HepG2 (cell line): Measurements from ENCODE around the gene RNF150.

Experiments
- ADNP ChIP-seq: sonication (generic); formaldehyde crosslinking; IDR thresholded peaks from 2 replicates; pipeline ENCODE4 v1.4.0; 2020; ENCODE audit warnings: missing genetic modification reagents
- CHD2 ChIP-seq: IDR thresholded peaks from 2 replicates; pipeline ENCODE4 v1.6.1; 2011; ENCODE audit warnings: low read depth, low read length, improper control_type of control experiment
- CREM ChIP-seq, 2 experiments: sonication (generic) in 1 of 2; formaldehyde crosslinking in 1 of 2; IDR thresholded peaks; 2 replicates each; pipeline versions ENCODE4 v1.4.0 to v1.6.1; 2016 to 2020; ENCODE audit warnings: antibody characterized with exemption in 1 of 2, mild to moderate bottlenecking in 1 of 2, missing genetic modification reagents in 1 of 2
- CTCF ChIP-seq: sonication (generic); formaldehyde crosslinking; IDR thresholded peaks from 2 replicates; pipeline ENCODE4 v1.5.0; 2020; ENCODE audit warnings: mild to moderate bottlenecking, missing genetic modification reagents, moderate library complexity
- GMEB2 ChIP-seq: IDR thresholded peaks from 2 replicates; pipeline ENCODE4 v1.6.1; 2016; ENCODE audit warnings: missing biosample characterization, missing genetic modification reagents, low read depth
- GTF2F1 ChIP-seq: fragments of 150-350 bp; IDR thresholded peaks from 2 replicates; pipeline ENCODE4 v1.6.1; 2014; ENCODE audit warnings: low read length
- MLX ChIP-seq: IDR thresholded peaks from 2 replicates; pipeline ENCODE4 v1.6.1; 2016
- PRMT3 ChIP-seq: sonication (generic); formaldehyde crosslinking; IDR thresholded peaks from 2 replicates; pipeline ENCODE4 v1.8.1; 2022; ENCODE audit warnings: low read depth, mild to moderate bottlenecking, moderate library complexity, missing genetic modification reagents, borderline replicate concordance
- SETDB1 ChIP-seq: sonication (generic); formaldehyde crosslinking; IDR thresholded peaks from 2 replicates; pipeline ENCODE4 v1.5.1; 2020; ENCODE audit warnings: missing genetic modification reagents, mild to moderate bottlenecking, borderline replicate concordance
- ZBTB42 ChIP-seq: sonication (generic); formaldehyde crosslinking; IDR thresholded peaks from 2 replicates; pipeline ENCODE4 v1.5.0; 2020; ENCODE audit warnings: mild to moderate bottlenecking, missing genetic modification reagents
- ZNF407 ChIP-seq: sonication (generic); formaldehyde crosslinking; IDR thresholded peaks from one replicate; pipeline ENCODE4 v1.5.1; 2020; ENCODE audit warnings: mild to moderate bottlenecking, missing genetic modification reagents; ENCODE audit errors: not compliant biosample characterization
- ZNF674 ChIP-seq: sonication (generic); formaldehyde crosslinking; IDR thresholded peaks from 2 replicates; pipeline ENCODE4 v1.5.0; 2020; ENCODE audit warnings: low read depth, mild to moderate bottlenecking, missing genetic modification reagents
- TF ChIP-seq, protein P1 (sequence below): sonication (generic); formaldehyde crosslinking; IDR thresholded peaks from 2 replicates; pipeline ENCODE4 v1.4.0; 2020; ENCODE audit warnings: missing genetic modification reagents, borderline replicate concordance

- TF ChIP-seq ZNF407 (CRISPR knock-in tag) (no peak), GMEB2 (CRISPR knock-in tag) (no peak), CTCF (CRISPR knock-in tag) (no peak), MLX (CRISPR knock-in tag) (no peak), ZBTB42 (CRISPR knock-in tag) (no peak), CHD2 (no peak), CREM (IDR thresholded peaks at IDR 0.05) (no peak), CREM (CRISPR knock-in tag; IDR thresholded peaks at IDR 0.05) (no peak), SETDB1 (CRISPR knock-in tag) (no peak), GTF2F1 (no peak), ZNF674 (no peak), PRMT3 (CRISPR knock-in tag) (no peak), ADNP (CRISPR knock-in tag) (no peak)
- TF ChIP-seq, protein P1, sequence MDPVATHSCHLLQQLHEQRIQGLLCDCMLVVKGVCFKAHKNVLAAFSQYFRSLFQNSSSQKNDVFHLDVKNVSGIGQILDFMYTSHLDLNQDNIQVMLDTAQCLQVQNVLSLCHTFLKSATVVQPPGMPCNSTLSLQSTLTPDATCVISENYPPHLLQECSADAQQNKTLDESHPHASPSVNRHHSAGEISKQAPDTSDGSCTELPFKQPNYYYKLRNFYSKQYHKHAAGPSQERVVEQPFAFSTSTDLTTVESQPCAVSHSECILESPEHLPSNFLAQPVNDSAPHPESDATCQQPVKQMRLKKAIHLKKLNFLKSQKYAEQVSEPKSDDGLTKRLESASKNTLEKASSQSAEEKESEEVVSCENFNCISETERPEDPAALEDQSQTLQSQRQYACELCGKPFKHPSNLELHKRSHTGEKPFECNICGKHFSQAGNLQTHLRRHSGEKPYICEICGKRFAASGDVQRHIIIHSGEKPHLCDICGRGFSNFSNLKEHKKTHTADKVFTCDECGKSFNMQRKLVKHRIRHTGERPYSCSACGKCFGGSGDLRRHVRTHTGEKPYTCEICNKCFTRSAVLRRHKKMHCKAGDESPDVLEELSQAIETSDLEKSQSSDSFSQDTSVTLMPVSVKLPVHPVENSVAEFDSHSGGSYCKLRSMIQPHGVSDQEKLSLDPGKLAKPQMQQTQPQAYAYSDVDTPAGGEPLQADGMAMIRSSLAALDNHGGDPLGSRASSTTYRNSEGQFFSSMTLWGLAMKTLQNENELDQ (CRISPR knock-in tag) = no peak
Measured at GRCh38 chr4:141057582-141057981, 75.7 kb downstream of the RNF150 start.
